HG02852 (cell line): ENCODE measurements around the gene P2RY4.
"Not testable (repeated sequence)": the region's sequence is repeated elsewhere in the genome, so short reads cannot be mapped to it uniquely, and the experiment has no call there.

ENCODE experiments used
- ATAC-seq: cut with Tn5 transposase; IDR thresholded peaks from one replicate; pipeline ENCODE4 v1.9.1; 2021; ENCODE audit warnings: mild to moderate bottlenecking, moderate library complexity; ENCODE audit not compliant: unreplicated experiment

The P2RY4 gene

DNA sequence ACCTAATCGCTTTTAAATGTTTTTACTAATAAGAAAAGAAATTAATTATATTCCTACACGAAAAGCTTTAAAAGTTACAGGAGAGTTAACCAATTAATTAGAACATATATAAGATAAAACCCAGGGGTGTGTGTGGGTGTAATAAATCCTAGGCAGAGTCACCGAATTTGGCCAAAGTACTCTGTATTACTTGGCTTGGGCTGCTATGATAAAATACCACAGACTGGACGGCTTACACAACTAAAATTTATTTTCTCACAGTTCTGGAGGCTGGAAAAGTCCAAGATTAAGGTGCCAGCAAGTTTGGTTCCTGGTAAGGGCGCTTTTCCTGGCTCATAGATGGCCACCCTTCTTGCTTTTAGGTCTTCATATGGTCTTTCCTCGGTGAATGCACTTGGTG is 15.1 kb downstream of the P2RY4 start:
- no peak for ATAC-seq

DNA sequence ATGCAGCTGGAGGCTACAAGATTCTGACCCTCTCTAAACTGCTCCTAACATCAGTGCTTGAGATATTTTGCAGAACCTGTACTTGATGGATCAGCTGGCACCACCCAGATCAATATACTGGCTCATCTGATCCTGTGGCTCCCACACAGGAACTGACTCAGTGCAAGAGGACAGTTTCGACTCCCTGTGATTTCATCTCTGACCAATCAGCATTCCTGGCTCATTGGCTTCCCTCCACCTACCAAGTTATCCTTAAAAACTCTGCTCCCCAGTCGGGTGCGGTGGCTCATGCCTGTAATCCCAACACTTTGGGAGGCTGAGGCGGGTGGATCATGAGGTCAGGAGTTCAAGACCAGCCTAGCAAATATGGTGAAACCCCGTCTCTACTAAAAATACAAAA is 16.4 kb downstream of the P2RY4 start:
- ATAC-seq: not testable (repeated sequence)

DNA sequence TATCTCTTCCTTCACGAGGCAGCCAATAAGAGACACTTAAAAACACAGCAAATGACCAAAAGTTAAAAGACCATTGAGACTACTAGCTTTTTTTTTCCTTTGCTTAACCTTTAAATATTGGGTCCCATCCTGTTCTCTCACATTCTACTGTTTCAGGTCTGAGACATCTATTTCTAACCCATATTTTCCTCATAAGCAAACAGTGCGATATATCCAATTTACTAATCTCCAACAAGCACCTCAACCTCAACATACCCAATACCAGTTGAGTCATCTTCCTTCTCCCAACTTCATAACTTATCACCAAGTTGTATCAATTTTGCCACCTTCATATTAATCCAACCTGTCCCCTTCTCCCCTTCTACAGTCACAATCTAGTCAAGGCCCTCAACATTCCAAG is 18.5 kb downstream of the P2RY4 start:
- no peak for ATAC-seq

GRCh38 chrX:70240751-70241150 is 19.3 kb downstream of the P2RY4 start:
- no peak for ATAC-seq

- no peak for ATAC-seq
These were observed 25.6 kb downstream of the P2RY4 start, which contains the start of gene AWAT1 for GRCh38 chrX:70234355-70234754. TSS of gene AWAT1 (plus strand) at chrX:70234655. CDS start at chrX:70234696, 41 bp downstream.

DNA sequence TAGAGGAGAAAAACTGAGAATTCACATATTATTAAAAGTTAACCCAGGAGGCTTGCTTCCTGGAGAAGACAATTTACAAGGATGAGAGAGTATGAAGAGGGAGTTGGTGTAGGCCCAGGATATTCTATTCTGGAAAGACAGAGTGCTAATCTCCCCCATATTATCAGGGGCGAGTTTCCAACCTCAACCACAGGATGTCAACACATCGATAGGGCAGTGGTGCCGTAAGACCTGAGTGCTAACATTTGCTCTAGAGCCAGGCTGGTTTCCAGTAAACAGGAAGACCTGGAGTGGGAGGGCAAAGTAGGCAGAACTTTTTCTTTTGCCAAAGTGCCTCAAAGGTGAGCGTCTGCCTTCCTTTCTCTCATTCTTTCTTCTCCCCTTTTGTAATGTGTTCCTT is 28.3 kb downstream of the P2RY4 start:
- ATAC-seq: no peak

GRCh38 chrX:70226687-70227086 is 33.3 kb downstream of the P2RY4 start:
- no peak for ATAC-seq

DNA sequence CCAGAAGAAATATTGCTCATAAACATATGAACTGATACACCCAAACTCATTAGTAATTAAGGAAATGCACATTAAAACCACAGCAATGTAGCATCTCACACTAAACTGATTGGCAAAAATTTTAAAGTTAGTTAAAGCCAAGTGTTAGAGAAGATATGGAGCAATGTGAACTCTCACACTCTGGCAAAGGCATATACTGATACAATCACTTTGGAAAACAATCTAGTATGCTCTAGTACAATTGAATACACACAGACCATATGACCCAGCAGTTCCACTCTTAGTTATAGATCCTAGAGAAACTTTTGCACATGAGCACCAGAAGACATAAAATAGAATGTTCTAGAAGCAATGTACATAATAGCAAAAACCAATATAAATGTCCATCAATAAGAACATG is 34.0 kb downstream of the P2RY4 start:
- no peak for ATAC-seq

- no peak for ATAC-seq
These were observed 39.9 kb downstream of the P2RY4 start for GRCh38 chrX:70219938-70220764.

DNA sequence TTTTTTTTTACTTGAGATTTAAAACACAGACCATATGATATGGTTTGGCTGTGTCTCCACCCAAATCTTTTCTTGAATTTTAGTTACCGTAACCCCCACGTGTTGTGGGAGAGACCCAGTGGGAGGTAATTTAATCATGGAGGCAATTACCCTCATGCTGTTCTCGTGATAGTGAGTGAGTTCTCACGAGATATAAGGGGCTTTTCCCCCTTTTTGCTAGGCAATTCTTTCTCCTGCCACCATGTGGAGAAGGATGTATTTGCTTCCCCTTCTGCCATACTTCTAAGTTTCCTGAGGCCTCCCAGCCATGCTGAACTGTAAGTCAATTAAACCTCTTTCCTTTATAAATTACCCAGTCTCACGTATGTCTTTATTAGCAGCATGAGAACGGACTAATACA is 50.4 kb downstream of the P2RY4 start:
- ATAC-seq: not testable (repeated sequence)

- no peak for ATAC-seq
These were observed 51.5 kb downstream of the P2RY4 start for GRCh38 chrX:70208479-70208878.
